GM12892 (cell line): ENCODE measurements around the gene ELOVL2.

ENCODE experiments used
- DNase-seq: peaks from one replicate; pipeline ENCODE4 v3.0.0; 2011; ENCODE audit not compliant: insufficient read length
- FAIRE-seq: peaks from 2 replicates; lab custom pipeline; 2011; peaks lifted over from hg19 to GRCh38; lab: Jason Lieb, UNC
- POLR2A ChIP-seq: IDR thresholded peaks from 2 replicates; pipeline ENCODE4 v1.6.1; 2011; ENCODE audit warnings: low read depth, low read length, control low read depth
- POLR2AphosphoS5 ChIP-seq: IDR thresholded peaks from 2 replicates; pipeline ENCODE4 v1.6.1; 2011; ENCODE audit warnings: low read depth, low read length, control low read depth
- TAF1 ChIP-seq: IDR thresholded peaks from 2 replicates; pipeline ENCODE4 v1.6.1; 2011; ENCODE audit warnings: low read depth, mild to moderate bottlenecking, control low read depth, low read length, borderline replicate concordance

ELOVL2 gene

GRCh38 chr6:11053307-11053706 lies 9.2 kb upstream of the ELOVL2 start:
- no peak for DNase-seq
- no peak for FAIRE-seq
- TF ChIP-seq TAF1, result no peak
- no peak for TF ChIP-seq POLR2AphosphoS5
- TF ChIP-seq POLR2A, result no peak

- no peak for FAIRE-seq
- TF ChIP-seq TAF1, result no peak
- TF ChIP-seq POLR2AphosphoS5, result no peak
- TF ChIP-seq POLR2A, result no peak
- DNase-seq, result no peak
These were observed 6.6 kb upstream of the ELOVL2 start for GRCh38 chr6:11050731-11051130.

- FAIRE-seq, result no peak
- no peak for DNase-seq
- TF ChIP-seq POLR2AphosphoS5 (no peak), POLR2A (no peak), TAF1 (no peak)
These were observed 635 bp upstream of the ELOVL2 start for GRCh38 chr6:11044712-11045167.

GRCh38 chr6:11043378-11043960 lies 636 bp downstream of the ELOVL2 start:
- no peak for DNase-seq

GRCh38 chr6:11042750-11043377 lies 1.2 kb downstream of the ELOVL2 start:
- TF ChIP-seq POLR2A (no peak), POLR2AphosphoS5 (no peak), TAF1 (no peak)
- DNase-seq (no peak), FAIRE-seq (no peak)

More at GRCh38 chr6:11043378-11043960, 636 bp downstream of the ELOVL2 start:
- FAIRE-seq, result peak; percentile 92
- TF ChIP-seq TAF1 (no peak), POLR2AphosphoS5 (no peak), POLR2A (no peak)

- DNase-seq, result no peak
- no peak for TF ChIP-seq POLR2A
- no peak for TF ChIP-seq TAF1
- TF ChIP-seq POLR2AphosphoS5, result no peak
- FAIRE-seq, result peak; percentile 9
These were observed 1.9 kb downstream of the ELOVL2 start for GRCh38 chr6:11042025-11042749.

GRCh38 chr6:11040134-11040533 lies 4.0 kb downstream of the ELOVL2 start:
- TF ChIP-seq POLR2AphosphoS5 (no peak), TAF1 (no peak), POLR2A (no peak)
- DNase-seq (no peak), FAIRE-seq (no peak)

GRCh38 chr6:11039040-11039439 lies 5.1 kb downstream of the ELOVL2 start:
- FAIRE-seq (no peak), DNase-seq (no peak)
- TF ChIP-seq POLR2A (no peak), TAF1 (no peak), POLR2AphosphoS5 (no peak)

GRCh38 chr6:11036977-11037430 lies 7.1 kb downstream of the ELOVL2 start:
- DNase-seq, result no peak
- no peak for TF ChIP-seq TAF1
- no peak for TF ChIP-seq POLR2AphosphoS5
- TF ChIP-seq POLR2A, result no peak
- no peak for FAIRE-seq

- TF ChIP-seq POLR2AphosphoS5 (no peak), POLR2A (no peak), TAF1 (no peak)
- no peak for FAIRE-seq
These were observed 7.8 kb downstream of the ELOVL2 start for GRCh38 chr6:11036351-11036740.

GRCh38 chr6:11035616-11036350 lies 8.3 kb downstream of the ELOVL2 start:
- no peak for DNase-seq
- no peak for FAIRE-seq
- no peak for TF ChIP-seq POLR2AphosphoS5
- no peak for TF ChIP-seq TAF1
- TF ChIP-seq POLR2A, result no peak

More at GRCh38 chr6:11036351-11036740, 7.8 kb downstream of the ELOVL2 start:
- DNase-seq, result no peak

GRCh38 chr6:11033825-11034224 lies 10.3 kb downstream of the ELOVL2 start:
- no peak for FAIRE-seq
- no peak for DNase-seq
- no peak for TF ChIP-seq POLR2AphosphoS5
- TF ChIP-seq POLR2A, result no peak
- no peak for TF ChIP-seq TAF1
